B cell (primary cell): ENCODE measurements around the gene DGKB. TPM values are rescaled to one million over a fixed set of nuclear protein-coding genes. Genes with fewer than 3 reads are reported as not detected.

Experiments used
- ATAC-seq: fragments of 200-7000 bp; cut with Tn5 transposase; one replicate; pipeline ENCODE4 v1.10.0; 2021; ENCODE audit warnings: low read depth, mild to moderate bottlenecking, moderate number of reproducible peaks, moderate library complexity
- CTCF ChIA-PET: fragments of 350-600 bp; sonication (Branson Sonifier 250); formaldehyde crosslinking; loops from one replicate; lab custom pipeline; 2021; ENCODE audit warnings: antibody characterized with exemption, inconsistent platforms; lab: Charles Lee
- POLR2A ChIA-PET: fragments of 350-600 bp; sonication (Branson Sonifier 250); formaldehyde crosslinking; loops from one replicate; lab custom pipeline; 2021; ENCODE audit warnings: antibody characterized with exemption; lab: Charles Lee
- DNase-seq: peaks from one replicate; pipeline ENCODE4 v3.0.0; 2013
- H2AFZ ChIP-seq: 2 replicates; pipeline ENCODE4 v1.6.1; 2012; ENCODE audit warnings: mild to moderate bottlenecking, low read depth, low read length; ENCODE audit not compliant: insufficient read depth, poor library complexity, severe bottlenecking
- H3K27ac ChIP-seq, 2 donors: 1 replicate in 1 of 2; 2 replicates in 1 of 2; pipeline ENCODE4 v1.5.1; 2012 to 2013; ENCODE audit warnings: low read length in 2 of 2, mild to moderate bottlenecking in 2 of 2, moderate library complexity in 1 of 2
- H3K27me3 ChIP-seq, 4 experiments: fragments of 200-600 bp in 1 of 4; sonication (generic) in 1 of 4; replicated peaks in 1 of 4; 1 replicate in 2 of 4; 2 replicates in 2 of 4; pipeline versions ENCODE4 v1.6.1 to v1.7.0; 2013 to 2016; ENCODE audit warnings: low read length in 3 of 4, mild to moderate bottlenecking in 2 of 4, mixed read lengths in 1 of 4, moderate library complexity in 1 of 4; ENCODE audit not compliant: insufficient read depth in 4 of 4, control insufficient read depth in 3 of 4; ENCODE audit errors: control extremely low read depth in 1 of 4
- H3K36me3 ChIP-seq, 2 experiments: replicated peaks in 1 of 2; 1 replicate in 1 of 2; 2 replicates in 1 of 2; pipeline versions ENCODE4 v1.6.1 to v1.7.1; 2013; ENCODE audit warnings: low read length in 1 of 2; ENCODE audit not compliant: insufficient read depth in 2 of 2, control insufficient read depth in 1 of 2; ENCODE audit errors: control extremely low read depth in 1 of 2, extremely low read depth in 1 of 2
- H3K4me1 ChIP-seq, 2 donors: fragments of 200-600 bp in 1 of 2; sonication (generic) in 1 of 2; 1 replicate in 1 of 2; 2 replicates in 1 of 2; pipeline versions ENCODE4 v1.5.1 to v1.6.1; 2013 to 2017; ENCODE audit warnings: low read length in 2 of 2; ENCODE audit not compliant: control insufficient read depth in 2 of 2, insufficient read depth in 2 of 2
- H3K4me2 ChIP-seq: replicated peaks from 2 replicates; pipeline ENCODE3; 2012; ENCODE audit warnings: mild to moderate bottlenecking, low read depth, low read length; ENCODE audit not compliant: poor library complexity, severe bottlenecking
- H3K4me3 ChIP-seq, 5 experiments: fragments of 200-600 bp in 1 of 5; sonication (generic) in 1 of 5; 1 replicate in 3 of 5; 2 replicates in 2 of 5; pipeline versions ENCODE4 v1.5.1 to v1.7.0; 2011 to 2016; ENCODE audit warnings: low read length in 4 of 5, mild to moderate bottlenecking in 4 of 5, low read depth in 2 of 5, control low read depth in 1 of 5, moderate library complexity in 1 of 5; ENCODE audit not compliant: insufficient read depth in 1 of 5; ENCODE audit errors: control extremely low read depth in 1 of 5, extremely low read depth in 1 of 5
- H3K79me2 ChIP-seq: fragments of 200-600 bp; sonication (generic); one replicate; pipeline ENCODE4 v1.6.0; 2016; ENCODE audit warnings: low read length; ENCODE audit not compliant: control insufficient read depth, insufficient read depth
- H3K9ac ChIP-seq: fragments of 200-600 bp; sonication (generic); 2 replicates; pipeline ENCODE4 v1.6.1; 2017; ENCODE audit warnings: mild to moderate bottlenecking, low read length, moderate library complexity
- H3K9me3 ChIP-seq, 3 donors: one replicate each; pipeline versions ENCODE4 v1.6.1 to v1.7.1; 2013; ENCODE audit warnings: low read length in 2 of 3; ENCODE audit not compliant: control insufficient read depth in 2 of 3, insufficient read depth in 1 of 3; ENCODE audit errors: control extremely low read depth in 1 of 3
- H4K20me1 ChIP-seq: 2 replicates; pipeline ENCODE4 v1.6.0; 2012; ENCODE audit warnings: mild to moderate bottlenecking, low read length; ENCODE audit not compliant: insufficient read depth, control insufficient read depth, poor library complexity, severe bottlenecking
- H3K27ac Mint-ChIP-seq: one replicate; pipeline ENCODE4 v1.8.0; 2021; ENCODE audit warnings: mixed read lengths
- H3K27me3 Mint-ChIP-seq: one replicate; pipeline ENCODE4 v1.8.0; 2021; ENCODE audit warnings: mixed read lengths
- H3K4me1 Mint-ChIP-seq: one replicate; pipeline ENCODE4 v1.8.0; 2021; ENCODE audit warnings: mixed read lengths
- H3K4me3 Mint-ChIP-seq: one replicate; pipeline ENCODE4 v1.8.0; 2021; ENCODE audit warnings: mixed read lengths
- H3K9me3 Mint-ChIP-seq: one replicate; pipeline ENCODE4 v1.8.0; 2022; ENCODE audit warnings: mixed read lengths; ENCODE audit not compliant: insufficient read depth
- EZH2 ChIP-seq: IDR thresholded peaks from 2 replicates; pipeline ENCODE4 v1.6.1; 2012; ENCODE audit warnings: borderline replicate concordance, low read depth, mild to moderate bottlenecking, moderate library complexity, low read length; ENCODE audit not compliant: insufficient read depth, poor library complexity, severe bottlenecking
- WGBS: methylation state at CpG from one replicate; pipeline ENCODE4 v1.1.5; 2013; ENCODE audit warnings: missing lambda C conversion rate; ENCODE audit not compliant: insufficient coverage; 5-methylcytosine and 5-hydroxymethylcytosine counted together
- intact Hi-C: fragments of 100-400 bp; cut with micrococcal nuclease; formaldehyde crosslinking; loops from one replicate; pipeline ENCODE4 v1.10.0; 2022
- polyA plus RNA-seq: library from polyadenylated mRNA; depleted of rRNA; stranded (reverse); fragments of >200 nt; gene quantifications from 2 replicates; pipeline ENCODE4 v1.2.3, GENCODE V29; 2012
- total RNA-seq, 2 donors: library from RNA; stranded (reverse); fragments of 120-200 nt in 1 of 2; gene quantifications; 1 replicate in 1 of 2; 2 replicates in 1 of 2; pipeline versions ENCODE4 v1.2.3 to v1.2.4, GENCODE V29; 2013 to 2022
- TF ChIP-seq, protein P1 (sequence below): fragments of 200-600 bp; IDR thresholded peaks from one replicate; pipeline ENCODE4 v1.8.0; 2022; ENCODE audit warnings: antibody characterized with exemption, mild to moderate bottlenecking

DGKB gene
- total and polyA plus RNA-seq, 2 donors (not counting 1 experiment from before 2014, with no cell fraction given): not detected

DNA sequence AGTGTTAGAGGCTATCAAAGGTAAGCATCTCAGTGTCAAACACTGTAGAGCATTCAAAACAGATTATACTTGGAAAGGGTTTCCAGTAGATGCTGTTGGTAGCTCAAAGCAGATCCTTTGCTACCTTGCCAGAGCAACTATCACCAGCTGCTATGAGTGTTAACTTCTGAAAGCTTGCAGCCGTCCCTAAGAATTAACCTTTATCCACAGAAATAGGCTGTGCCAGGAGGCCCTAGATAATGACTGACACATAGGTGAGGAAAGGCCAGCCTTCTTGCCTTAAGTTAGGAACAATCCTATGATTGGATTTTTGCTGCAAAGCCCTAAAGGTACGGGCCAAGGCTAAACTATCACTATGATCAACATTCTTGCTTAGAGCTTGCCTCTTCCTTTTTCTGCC lies 263.2 kb downstream of the DGKB start:
- Histone ChIP-seq H3K4me3 (no peak overlapping the region), H3K27ac (no peak overlapping the region), H3K9me3 (peaks cover 0 to 7% (median 5%) of the 10 kb centered on the region in 3 donors), H3K4me2 (no peak overlapping the region), H3K4me1 (no peaks in the 10 kb centered on the region), H2AFZ (no peak overlapping the region), H3K36me3 (no peaks in the 10 kb centered on the region), H4K20me1 (no peaks in the 10 kb centered on the region), H3K9ac (no peak overlapping the region), H3K27me3 (no peaks in the 10 kb centered on the region), H3K79me2 (no peaks in the 10 kb centered on the region)
- 100% methylated on average over 1 of the region's 2 CpGs for WGBS
- no peak overlapping the region for H3K4me3 Mint-ChIP-seq
- ChIA-PET POLR2A (no interaction called here), CTCF (no interaction called here)
- H3K27ac Mint-ChIP-seq: no peak overlapping the region
- ATAC-seq (no peak), DNase-seq (no peak)
- intact Hi-C loops: no loop called here
- TF ChIP-seq, protein P1, sequence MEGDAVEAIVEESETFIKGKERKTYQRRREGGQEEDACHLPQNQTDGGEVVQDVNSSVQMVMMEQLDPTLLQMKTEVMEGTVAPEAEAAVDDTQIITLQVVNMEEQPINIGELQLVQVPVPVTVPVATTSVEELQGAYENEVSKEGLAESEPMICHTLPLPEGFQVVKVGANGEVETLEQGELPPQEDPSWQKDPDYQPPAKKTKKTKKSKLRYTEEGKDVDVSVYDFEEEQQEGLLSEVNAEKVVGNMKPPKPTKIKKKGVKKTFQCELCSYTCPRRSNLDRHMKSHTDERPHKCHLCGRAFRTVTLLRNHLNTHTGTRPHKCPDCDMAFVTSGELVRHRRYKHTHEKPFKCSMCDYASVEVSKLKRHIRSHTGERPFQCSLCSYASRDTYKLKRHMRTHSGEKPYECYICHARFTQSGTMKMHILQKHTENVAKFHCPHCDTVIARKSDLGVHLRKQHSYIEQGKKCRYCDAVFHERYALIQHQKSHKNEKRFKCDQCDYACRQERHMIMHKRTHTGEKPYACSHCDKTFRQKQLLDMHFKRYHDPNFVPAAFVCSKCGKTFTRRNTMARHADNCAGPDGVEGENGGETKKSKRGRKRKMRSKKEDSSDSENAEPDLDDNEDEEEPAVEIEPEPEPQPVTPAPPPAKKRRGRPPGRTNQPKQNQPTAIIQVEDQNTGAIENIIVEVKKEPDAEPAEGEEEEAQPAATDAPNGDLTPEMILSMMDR: no peak
- TF ChIP-seq EZH2: no peak
- no peaks in the 10 kb centered on the region for H3K27me3 Mint-ChIP-seq
- no peaks in the 10 kb centered on the region for H3K4me1 Mint-ChIP-seq
- no peaks in the 10 kb centered on the region for H3K9me3 Mint-ChIP-seq

DNA sequence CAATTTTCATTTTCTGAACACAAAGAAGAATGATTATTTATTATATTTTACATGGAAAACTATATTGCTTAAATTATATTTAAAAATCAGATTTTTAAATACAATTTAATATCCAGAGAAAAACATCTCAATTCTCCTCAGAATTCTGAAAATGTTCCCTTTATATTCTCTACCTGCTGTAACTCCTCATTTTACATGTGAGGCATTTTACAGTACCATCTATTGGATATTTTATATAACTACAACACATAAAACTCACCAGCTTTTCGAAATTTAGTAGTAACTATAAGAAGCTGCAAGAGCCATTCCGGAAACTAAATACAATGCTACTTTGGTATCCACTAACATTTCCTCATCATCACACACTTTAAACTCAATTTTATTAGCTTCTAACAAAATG lies 264.6 kb downstream of the DGKB start:
- H3K4me3 ChIP-seq: no peak overlapping the region
- ChIA-PET CTCF (no interaction called here), POLR2A (no interaction called here)
- H3K4me3 Mint-ChIP-seq: no peak overlapping the region
- H4K20me1 ChIP-seq: no peaks in the 10 kb centered on the region
- peaks cover 0 to 2% (median 0%) of the 10 kb centered on the region in 3 donors for H3K9me3 ChIP-seq
- no peaks in the 10 kb centered on the region for H3K4me1 ChIP-seq
- no peaks in the 10 kb centered on the region for H3K79me2 ChIP-seq
- no peak for TF ChIP-seq EZH2
- TF ChIP-seq, protein P1: no peak
- H3K27me3 Mint-ChIP-seq: no peaks in the 10 kb centered on the region
- H3K27me3 ChIP-seq: no peaks in the 10 kb centered on the region
- H3K9ac ChIP-seq: no peak overlapping the region
- H3K27ac Mint-ChIP-seq: no peak overlapping the region
- H3K9me3 Mint-ChIP-seq: no peaks in the 10 kb centered on the region
- H3K4me1 Mint-ChIP-seq: no peaks in the 10 kb centered on the region
- H3K27ac ChIP-seq: no peak overlapping the region
- no peaks in the 10 kb centered on the region for H3K36me3 ChIP-seq
- WGBS: no CpG with 5 or more reads among the region's 2 CpGs
- H2AFZ ChIP-seq: no peak overlapping the region
- intact Hi-C loops: no loop called here
- no peak for DNase-seq
- H3K4me2 ChIP-seq: no peak overlapping the region
- no peak for ATAC-seq
